Fibroblast of lung (primary cell): ENCODE data around the gene ARFGAP1.

ENCODE experiments used
- EZH2 ChIP-seq: IDR thresholded peaks from 2 replicates; pipeline ENCODE4 v1.5.1; 2012; ENCODE audit warnings: low read length, control low read depth, mild to moderate bottlenecking; ENCODE audit errors: missing control alignments
- TF ChIP-seq, protein P1 (sequence below), 2 donors: IDR thresholded peaks in 1 of 2; conservative IDR thresholded peaks in 1 of 2; 1 replicate in 1 of 2; 2 replicates in 1 of 2; pipeline ENCODE4 v1.5.1; 2011 to 2012; ENCODE audit warnings: low read length in 2 of 2, control low read depth in 1 of 2, inconsistent platforms in 1 of 2, low read depth in 1 of 2, mild to moderate bottlenecking in 1 of 2

- TF ChIP-seq, protein P1, sequence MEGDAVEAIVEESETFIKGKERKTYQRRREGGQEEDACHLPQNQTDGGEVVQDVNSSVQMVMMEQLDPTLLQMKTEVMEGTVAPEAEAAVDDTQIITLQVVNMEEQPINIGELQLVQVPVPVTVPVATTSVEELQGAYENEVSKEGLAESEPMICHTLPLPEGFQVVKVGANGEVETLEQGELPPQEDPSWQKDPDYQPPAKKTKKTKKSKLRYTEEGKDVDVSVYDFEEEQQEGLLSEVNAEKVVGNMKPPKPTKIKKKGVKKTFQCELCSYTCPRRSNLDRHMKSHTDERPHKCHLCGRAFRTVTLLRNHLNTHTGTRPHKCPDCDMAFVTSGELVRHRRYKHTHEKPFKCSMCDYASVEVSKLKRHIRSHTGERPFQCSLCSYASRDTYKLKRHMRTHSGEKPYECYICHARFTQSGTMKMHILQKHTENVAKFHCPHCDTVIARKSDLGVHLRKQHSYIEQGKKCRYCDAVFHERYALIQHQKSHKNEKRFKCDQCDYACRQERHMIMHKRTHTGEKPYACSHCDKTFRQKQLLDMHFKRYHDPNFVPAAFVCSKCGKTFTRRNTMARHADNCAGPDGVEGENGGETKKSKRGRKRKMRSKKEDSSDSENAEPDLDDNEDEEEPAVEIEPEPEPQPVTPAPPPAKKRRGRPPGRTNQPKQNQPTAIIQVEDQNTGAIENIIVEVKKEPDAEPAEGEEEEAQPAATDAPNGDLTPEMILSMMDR (conservative IDR thresholded peaks at IDR 0.05 in 1 of 2, IDR thresholded peaks at IDR 0.05 in 1 of 2; ENCODE audit: low read depth in 1 of 2, low read length in 2 of 2) = no peak
- TF ChIP-seq EZH2 = no peak
Measured at GRCh38 chr20:63264000-63264399, 8.6 kb upstream of the ARFGAP1 start.
